GM12875 (cell line): ENCODE data around the gene GRIK2.

Source experiments
- H3K4me3 ChIP-seq: one replicate; pipeline ENCODE4 v1.5.1; 2011; ENCODE audit warnings: low read depth, low read length, control low read depth
- TF ChIP-seq, protein P1 (sequence below): IDR thresholded peaks from 2 replicates; pipeline ENCODE4 v1.5.1; 2011; ENCODE audit warnings: low read depth, mild to moderate bottlenecking, control low read depth, inconsistent platforms, low read length, moderate library complexity, borderline replicate concordance; ENCODE audit not compliant: insufficient read depth

The GRIK2 gene

DNA sequence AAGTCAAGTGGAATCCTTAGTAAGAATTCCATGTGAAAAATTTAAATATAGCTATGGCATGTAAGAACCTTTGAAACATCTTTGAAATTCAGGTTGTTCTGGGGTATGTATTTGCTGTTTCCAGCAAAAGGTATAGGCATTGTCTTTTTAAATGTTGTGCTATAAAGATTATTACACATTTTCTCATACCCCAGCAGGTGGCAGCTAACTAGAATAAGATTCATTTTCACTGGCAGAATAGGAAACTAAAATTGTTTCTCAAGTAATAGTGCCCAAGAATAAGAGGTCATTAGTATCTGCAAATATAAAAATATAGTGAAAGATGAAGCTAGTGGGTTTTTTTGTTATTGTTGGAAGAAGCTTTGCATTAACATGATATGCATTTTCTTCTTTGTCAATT, 1.8 kb downstream of the GRIK2 start:
- TF ChIP-seq, protein P1, sequence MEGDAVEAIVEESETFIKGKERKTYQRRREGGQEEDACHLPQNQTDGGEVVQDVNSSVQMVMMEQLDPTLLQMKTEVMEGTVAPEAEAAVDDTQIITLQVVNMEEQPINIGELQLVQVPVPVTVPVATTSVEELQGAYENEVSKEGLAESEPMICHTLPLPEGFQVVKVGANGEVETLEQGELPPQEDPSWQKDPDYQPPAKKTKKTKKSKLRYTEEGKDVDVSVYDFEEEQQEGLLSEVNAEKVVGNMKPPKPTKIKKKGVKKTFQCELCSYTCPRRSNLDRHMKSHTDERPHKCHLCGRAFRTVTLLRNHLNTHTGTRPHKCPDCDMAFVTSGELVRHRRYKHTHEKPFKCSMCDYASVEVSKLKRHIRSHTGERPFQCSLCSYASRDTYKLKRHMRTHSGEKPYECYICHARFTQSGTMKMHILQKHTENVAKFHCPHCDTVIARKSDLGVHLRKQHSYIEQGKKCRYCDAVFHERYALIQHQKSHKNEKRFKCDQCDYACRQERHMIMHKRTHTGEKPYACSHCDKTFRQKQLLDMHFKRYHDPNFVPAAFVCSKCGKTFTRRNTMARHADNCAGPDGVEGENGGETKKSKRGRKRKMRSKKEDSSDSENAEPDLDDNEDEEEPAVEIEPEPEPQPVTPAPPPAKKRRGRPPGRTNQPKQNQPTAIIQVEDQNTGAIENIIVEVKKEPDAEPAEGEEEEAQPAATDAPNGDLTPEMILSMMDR, result no peak
- H3K4me3 ChIP-seq, result no peak overlapping the region

- H3K4me3 ChIP-seq, result no peak overlapping the region
- TF ChIP-seq, protein P1, result no peak
Measured at GRCh38 chr6:101396548-101397173, 3.2 kb downstream of the GRIK2 start.

- H3K4me3 ChIP-seq, result no peak overlapping the region
- TF ChIP-seq, protein P1, result no peak
Measured at GRCh38 chr6:101397199-101397598, 3.7 kb downstream of the GRIK2 start.

DNA sequence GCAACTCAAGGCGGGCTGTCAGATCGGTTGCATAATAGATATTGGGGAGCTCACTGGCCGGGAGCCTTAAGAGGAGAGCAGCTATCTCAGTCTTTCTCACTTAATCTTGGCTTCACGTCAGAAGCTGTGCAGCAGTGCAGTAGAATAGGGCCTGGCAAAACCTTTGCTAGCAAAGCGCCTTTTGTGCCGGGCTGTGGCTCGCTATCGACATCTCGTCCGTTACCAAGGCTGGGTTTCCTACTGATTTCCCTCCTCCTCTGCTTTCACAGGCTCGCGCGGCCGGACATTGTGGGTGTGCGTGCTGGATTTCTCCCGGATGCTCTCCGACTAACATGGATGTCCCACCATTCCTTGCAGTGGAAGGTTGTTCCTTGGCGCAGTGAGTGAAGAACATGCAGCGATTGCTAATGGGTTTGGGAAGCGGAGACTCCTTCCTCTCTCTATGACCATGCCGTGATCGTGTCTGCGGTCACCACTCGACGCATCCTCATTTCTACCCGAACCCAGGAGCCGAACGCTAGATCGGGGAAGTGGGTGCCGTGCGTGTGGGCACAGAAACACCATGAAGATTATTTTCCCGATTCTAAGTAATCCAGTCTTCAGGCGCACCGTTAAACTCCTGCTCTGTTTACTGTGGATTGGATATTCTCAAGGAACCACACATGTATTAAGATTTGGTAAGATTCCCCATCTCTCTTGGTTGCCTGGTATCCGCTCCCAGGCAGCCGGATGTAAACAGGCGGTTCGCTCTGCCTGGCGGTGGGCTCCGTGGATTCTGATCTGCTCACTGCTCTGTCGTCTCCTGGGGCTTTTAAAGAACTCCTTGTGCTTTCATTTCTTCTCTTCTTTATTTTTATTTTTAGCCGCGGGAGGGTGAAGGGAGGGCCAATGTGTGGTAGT, 5.5 kb downstream of the GRIK2 start:
- TF ChIP-seq, protein P1, result no peak
- H3K4me3 ChIP-seq, result no peak overlapping the region

DNA sequence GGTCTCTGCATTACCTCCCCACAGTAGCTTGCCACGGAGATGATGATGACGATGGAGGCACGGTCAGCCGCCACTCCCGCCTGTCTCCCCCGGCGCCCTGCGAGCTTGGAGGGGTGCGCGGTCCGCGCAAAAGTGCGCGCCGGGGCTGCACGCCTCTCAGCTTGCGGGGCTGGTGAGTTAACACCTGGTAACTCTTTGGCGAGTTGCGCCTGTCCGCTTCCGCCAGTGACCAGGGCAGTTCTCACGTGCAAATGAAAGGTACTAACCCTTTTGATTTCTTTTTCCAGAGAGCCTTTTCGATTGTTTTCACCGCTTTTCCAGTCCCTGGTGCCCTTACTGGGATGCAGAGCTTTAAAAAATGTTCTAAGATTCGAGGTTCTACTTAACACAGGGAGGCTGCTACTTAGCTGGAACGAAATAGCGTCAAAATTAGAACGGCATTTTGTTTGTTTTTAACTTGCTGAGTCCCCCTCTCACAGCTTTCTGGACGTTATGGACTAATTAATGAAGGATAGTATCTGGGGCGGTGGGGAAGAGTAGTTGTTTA, 6.2 kb downstream of the GRIK2 start:
- no peak overlapping the region for H3K4me3 ChIP-seq
- TF ChIP-seq, protein P1, result no peak

DNA sequence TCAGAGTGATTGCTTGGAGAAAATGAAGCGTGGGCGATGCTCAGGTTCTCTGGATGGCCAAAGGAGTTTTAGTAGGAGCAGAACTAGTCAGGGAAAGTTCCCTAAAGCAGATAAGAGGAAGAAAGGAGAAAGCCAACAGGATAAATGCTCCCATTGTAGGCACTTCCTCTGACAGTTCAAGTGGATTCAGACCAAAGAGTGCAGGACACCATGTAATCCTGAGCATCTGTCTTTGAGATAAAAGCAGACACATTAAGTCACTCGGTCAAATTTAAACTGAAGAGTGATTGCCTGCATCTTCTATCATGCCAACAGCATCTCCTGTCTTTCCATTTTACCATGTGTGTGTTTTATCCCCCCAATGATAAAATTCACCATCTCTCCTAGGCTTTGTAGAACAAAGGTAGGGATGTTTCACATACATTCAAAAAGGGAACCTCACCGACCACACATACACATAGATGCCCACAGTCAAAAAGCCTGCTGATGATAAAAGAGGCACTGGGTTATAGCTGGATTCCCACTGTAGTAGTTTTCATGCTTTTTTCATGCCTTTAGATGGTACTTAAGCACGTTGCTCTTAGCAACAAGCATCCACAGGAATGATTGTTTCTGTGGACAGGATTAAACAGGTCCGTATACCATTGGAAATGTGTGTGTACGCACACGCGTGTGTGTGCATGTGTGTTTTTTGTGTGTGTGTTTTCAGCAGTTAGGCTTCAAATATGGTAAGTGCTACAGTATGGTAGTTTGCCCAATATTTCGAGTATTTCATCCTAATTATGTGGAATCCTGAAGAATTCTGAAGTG, 7.0 kb downstream of the GRIK2 start:
- TF ChIP-seq, protein P1, result no peak
- H3K4me3 ChIP-seq, result no peak overlapping the region
